Activated CD8-positive, alpha-beta memory T cell treated with anti-CD3 and anti-CD28 coated beads, Interleukin-2, amount 50 U/mL, for 24 hours (primary cell): ENCODE data around the gene NRCAM.

Experiments used
- DNase-seq: peaks from one replicate; pipeline ENCODE4 v3.0.0-alpha.2; 2020; ENCODE audit errors: extremely low read depth

Gene NRCAM

DNA sequence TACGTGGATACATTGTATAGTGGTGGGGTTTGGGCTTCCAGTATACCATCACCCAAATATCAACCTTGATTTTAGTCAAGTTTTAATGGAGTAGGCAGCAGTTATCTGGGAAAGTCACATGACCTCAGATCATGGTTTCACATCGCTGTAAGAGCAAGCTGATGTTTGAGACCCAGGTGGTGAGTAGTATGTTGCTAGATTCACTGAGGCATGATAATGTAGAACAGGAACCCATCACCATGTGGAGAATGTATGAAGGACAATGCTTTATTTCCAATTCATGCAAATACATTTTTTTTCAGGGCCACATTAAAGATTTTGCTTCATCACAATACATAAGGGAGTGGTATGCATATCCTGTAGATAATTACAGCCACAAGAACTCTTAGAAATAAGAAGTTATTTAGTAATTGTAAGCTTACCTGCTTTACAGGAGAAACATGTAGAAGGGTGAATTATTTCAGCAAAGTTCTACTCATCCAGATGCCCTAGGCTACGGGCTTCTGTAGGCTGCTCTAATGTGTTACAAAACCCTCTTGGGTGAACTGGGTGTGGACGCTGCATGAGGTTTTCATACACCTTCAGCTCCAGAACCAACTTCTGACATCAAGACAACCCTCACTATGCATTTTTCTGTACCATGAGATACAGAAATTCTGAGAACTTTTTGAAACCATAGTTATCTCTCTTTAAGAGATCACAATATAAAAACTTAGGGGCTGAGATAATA is 298.5 kb downstream of the NRCAM start:
- no peak for DNase-seq

DNA sequence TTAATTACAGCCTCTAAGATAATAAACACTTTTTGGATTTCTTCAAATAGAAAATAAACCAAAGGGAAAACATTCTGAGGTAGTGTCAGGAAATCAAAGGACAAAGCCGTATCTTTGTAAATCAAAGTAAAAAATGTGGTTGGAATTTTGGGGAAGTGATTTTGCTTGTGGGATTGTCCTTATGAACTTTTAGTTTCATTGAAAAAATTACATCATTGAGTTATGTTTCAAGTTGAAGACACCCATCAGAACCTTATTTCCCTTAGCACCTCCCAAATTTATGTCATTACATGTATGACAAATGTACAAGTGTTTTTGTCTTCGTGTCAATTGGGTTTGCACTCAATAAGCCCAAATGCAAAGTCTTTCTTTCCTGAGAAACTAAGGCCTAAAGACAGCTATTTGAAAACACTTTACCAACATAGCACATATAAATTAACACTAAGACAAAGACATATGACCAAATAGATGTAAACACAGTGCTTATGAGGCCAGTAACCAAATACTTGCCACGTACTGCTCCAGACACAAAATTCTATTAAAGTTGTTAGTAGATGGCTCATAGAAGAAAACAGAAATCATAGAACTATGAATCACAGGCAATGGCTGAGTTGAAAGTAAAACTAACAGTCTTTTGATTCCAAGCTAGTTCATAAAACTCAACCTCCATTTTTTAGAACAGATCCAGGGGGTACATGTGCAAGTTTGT is 299.2 kb downstream of the NRCAM start:
- no peak for DNase-seq

DNA sequence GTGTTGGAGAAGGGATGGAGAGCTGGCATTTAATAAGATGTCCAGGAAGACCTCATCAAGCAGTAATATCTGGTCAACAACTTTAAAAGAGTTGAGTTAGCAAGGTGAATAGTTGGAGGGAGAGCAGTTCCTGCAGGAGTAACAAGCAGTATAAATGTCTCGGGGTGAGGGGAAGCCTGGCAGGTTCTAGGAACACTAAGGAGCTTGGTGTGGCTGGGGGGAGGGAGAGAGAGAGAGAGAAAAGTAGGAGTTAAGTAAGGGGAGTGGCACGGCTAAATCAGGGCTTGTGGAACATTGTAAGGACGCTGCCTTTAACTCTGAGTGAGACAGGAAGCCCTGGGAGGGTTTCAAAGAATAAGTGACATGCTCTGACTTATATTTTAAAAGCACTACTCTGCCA is 304.0 kb downstream of the NRCAM start:
- no peak for DNase-seq

DNA sequence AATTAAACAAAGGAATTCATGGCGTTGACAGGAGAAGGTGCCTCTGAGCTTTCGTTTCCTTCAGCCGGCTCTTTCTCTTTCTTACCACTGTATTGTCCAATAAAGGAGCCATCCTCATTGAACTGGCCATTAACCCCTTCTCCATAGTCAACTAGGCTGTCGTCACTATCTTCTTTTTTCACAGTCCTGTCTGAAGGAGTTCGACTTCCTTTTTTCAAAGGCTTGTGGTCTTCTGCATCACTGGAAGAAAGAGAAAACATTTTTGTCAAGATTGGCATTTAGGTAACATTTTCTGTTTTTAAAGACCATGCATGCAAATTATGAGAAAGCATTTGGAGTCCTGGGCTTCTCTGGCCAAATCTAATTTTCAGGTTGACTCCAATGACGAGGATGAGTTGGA is 306.3 kb downstream of the NRCAM start:
- no peak for DNase-seq

DNA sequence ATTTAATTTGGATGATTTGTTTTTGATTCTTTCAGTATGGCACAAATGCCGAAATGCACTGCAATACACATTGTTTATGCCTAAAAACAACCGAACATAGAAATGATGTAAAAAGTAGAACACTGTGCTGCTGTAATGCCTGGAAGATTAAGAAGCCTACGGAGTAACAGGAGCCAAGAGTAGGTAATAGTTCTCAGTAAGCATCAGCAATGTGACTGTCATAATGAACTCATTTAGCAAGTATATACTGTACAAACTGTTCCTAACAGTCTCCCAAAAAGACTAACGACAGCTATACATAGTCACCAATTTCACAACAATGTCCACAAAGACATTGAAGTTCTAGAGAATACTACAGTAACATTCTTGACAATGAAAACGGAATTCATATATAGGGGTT is 307.1 kb downstream of the NRCAM start:
- no peak for DNase-seq

DNA sequence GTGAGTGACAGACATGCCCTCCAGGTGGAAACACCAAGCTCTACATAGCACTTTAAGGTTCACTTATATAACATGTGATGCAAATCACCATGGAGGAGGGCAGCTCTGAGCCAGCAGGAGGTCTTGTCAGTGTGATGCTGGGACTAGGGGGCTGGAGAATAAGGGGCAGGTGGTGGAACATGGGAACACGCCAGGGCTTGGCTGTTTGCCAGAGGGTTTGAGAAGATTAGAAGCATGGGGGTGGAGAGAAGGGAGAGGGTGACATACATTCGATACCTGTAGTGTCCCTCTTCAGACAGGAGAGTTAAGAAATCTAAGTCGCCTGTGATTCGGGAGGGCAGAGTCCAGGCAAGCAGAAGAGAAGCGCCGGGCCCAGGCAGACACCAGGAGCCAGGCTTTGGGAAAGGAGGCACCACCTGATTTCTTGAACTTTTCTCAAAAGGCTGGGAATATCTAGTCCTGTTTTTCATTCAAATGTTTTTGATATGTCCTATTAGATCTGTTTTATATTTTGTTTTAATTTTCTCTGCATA is 309.1 kb downstream of the NRCAM start:
- no peak for DNase-seq

DNA sequence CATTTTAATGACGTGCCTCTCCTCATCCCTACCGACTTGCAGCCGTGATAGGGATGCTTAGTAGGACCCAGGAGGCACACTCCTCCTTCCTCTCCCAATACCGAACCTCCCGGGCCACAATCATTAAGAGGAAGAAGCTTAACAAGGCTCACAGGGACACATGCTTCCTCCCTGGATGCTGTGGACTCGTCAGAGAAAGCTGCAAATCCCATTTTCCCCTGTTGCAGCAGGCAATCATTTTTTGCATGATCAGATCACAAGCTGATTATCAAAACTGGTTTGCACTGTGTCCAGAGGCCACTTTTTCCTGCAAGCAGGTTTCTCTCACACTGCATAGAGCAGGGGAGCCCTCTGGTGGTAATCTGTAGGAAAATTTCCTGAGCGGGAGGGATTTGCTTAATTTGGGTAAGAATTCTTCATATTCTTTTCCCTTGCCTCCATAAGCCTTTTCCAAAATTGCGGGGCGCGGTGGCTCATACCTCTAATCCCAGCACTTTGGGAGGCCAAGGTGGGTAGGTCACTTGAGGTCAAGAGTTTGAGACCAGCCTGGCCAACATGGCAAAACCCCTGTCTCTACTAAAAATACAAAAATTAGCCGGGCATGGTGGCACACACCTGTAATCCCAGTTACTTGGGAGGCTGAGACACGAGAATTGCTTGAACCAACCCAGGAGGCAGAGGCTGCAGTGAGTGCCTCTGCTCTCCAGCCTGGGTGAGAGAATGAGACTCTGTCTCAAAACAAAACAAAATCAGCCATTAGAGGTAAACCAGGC is 310.0 kb downstream of the NRCAM start:
- peak; percentile 15 for DNase-seq

DNA sequence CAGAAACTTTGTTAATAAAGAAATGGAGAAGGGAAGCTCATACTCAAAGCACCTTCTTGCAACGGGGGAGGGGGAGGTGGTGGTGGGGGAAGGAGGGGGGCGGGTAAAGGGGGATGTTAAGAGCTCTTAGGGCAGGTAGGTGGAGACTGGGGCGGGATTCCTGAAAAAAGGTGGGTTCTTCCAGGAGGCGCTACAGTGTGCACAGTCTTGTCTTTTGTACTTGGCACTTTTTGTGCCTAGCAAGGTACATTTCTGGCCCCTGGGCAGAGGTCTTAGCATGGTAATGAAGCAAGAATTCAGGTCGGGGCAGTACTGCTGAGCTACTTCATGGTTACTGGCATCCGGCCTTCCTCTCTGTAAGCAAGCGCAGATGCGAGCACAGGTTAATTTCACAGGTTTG is 310.8 kb downstream of the NRCAM start:
- DNase-seq: no peak

DNA sequence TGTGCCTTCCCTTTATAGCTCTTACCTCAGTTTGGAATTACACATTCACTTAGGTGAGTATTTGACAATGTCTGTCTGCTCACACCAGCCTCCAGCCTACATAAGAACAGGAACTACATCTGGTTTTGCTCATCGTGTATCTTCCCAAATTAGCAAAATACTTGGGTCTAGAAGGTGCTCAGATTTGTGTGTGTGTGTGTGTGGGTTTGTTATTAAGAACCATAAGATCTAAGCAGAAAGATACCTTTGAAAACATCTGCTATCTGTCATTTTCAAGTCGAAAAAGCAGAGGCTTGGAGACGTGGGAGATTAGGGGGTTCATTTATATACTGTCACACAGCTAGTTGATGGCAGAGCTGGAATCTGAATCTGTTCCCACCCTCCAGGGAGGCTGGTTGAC is 311.3 kb downstream of the NRCAM start:
- no peak for DNase-seq

DNA sequence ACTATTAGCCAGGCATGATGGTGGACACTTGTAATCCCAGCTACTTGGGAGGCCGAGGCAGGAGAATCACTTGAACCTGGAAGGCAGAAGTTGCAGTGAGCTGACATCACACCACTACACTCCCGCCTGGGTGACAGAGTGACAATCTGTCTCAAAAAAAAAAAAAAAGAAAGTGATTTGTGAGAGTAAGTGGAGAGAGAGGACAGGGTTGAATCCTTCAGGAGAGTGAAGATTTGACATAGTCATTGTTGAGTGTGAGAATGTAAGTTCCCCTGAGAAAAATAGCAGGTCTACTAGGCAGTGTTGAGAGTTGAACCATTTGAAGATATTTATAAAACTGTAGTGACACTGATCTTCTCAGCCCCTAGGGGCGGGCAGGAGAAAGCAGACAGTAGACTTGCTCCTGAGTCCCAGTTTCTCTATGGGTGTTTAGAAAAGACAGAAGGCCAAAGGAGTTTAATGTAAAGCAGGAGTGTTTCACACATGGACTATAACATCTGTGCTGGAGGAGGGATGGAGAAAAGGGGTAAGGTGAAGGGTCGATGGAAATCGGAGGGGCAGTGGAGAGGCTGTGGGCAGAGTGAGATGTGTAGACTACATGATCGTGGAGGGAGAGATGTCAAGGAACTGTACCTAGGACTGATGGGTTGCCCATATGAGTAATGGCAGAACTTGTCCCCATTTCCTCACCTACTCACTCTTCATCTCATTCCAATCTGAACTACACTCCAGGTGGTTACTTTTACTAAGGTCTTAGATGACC is 312.4 kb downstream of the NRCAM start:
- no peak for DNase-seq

DNA sequence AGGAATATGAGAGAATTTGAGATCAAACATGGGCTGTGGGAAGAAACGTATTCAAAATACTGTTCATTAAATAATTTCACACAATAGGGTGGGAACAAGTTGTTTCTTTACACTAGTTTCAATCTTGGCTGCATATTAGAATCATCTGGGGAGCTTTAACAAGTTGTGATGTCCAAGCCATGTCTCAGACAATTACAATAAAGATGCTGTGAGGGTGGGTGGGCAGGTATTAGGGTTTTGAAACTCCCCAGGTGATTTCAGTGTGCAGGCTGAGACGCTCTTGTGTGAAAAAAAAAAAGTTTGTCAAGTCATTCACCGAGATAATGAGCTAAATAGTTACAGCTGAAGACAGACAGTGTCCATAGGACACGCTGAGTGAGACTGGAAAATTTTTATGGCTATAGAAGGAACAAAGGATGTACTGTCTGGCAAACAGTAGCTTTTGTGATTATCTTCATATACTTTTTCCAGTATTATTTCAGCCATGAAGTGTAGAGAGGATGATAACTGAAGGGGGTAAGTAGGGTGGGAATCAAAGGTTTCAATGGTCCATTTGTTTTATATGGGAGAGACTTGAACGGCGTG is 313.5 kb downstream of the NRCAM start:
- DNase-seq: no peak

DNA sequence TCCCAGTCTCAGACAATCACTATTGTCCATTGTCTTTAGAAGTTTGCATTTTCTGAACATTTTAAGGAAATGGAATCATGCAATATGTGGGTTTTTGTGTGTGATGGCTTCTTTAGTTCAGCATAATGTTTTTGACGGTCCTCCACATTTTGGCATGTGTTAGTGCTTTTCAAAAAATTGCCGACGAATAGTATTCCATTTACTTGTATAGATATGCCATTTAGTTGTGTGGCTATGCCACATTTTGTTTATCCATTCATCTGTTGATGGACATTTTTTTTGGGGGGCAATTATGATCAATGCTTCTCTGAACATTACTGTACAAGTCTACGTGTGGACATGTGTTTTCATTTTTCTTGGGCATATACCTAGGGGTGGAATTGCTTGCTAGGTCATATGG is 314.1 kb downstream of the NRCAM start:
- DNase-seq: no peak

DNA sequence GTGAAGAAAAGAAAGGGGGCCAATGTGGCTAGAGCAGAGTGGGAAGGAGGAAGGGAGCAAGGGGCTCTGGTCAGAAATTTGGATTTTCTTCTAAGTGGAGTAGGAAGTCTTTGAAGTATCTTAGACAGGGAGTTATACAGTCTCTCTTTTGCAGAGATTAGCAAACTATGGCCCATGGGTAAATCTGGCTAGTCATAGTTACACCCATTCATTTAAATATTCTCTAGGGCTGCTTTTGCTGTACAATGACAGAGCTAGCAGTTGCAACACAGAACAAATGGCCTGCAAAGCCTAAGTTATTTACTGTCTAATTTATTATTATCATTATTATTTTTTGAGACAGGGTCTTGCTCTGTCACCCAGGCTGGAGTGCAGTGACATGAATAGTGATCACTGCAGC is 315.6 kb downstream of the NRCAM start:
- DNase-seq: no peak

DNA sequence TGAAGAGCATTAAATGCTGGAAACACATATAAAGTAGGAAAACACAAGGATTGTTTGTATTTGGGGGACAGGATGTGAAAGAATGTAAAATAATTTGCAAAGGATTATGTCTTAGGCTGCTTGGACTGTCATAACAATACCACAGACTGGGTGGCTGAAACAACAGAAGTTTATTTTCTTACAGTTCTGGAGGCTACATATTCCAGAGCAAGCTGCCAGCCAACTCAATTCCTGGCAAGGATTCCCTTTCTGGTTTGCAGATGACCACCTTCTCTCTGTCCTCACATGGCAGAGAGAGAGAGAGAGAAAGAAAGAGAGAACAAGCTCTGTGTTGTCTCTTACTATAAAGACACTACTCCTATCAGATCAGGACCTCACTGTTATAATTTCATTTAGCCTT is 317.3 kb downstream of the NRCAM start:
- DNase-seq: no peak

DNA sequence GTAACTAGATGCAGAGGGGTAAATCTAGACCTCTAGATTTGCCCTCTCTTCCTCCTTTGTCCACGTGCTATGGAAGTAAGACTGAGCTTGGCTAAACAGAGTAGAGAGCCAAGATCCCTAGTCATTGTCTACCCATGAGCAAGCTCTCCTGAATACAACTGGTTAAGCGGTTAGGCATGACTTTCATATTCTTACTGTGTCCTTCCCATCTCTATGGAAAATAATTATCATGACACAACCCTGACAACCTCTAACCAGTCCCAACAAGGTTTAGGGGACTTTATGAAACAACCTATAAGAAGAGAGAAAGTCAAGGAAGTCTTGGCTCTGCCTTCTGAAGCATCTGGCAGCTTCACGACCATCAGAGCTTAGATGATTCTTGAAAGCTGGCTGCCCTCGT is 318.2 kb downstream of the NRCAM start:
- no peak for DNase-seq

DNA sequence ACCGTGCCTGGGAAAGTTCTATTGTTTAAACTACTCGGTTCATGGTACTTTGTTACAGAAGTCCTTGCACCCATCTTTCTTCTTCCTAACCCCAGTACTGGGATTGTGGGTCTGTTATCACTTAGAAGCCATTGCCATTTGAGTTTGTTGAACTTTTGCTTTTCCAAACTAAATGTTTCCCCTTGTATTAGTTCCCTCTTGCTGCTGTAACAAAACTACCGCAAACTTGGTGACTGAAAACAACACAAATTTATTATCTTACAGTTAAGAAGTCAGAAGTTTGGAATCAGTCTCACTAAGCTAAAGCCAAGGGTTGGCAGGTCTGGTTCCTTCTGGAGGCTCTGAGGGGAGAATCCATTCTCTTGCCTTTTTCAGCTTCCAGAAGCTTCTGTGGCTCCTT is 319.2 kb downstream of the NRCAM start:
- no peak for DNase-seq

DNA sequence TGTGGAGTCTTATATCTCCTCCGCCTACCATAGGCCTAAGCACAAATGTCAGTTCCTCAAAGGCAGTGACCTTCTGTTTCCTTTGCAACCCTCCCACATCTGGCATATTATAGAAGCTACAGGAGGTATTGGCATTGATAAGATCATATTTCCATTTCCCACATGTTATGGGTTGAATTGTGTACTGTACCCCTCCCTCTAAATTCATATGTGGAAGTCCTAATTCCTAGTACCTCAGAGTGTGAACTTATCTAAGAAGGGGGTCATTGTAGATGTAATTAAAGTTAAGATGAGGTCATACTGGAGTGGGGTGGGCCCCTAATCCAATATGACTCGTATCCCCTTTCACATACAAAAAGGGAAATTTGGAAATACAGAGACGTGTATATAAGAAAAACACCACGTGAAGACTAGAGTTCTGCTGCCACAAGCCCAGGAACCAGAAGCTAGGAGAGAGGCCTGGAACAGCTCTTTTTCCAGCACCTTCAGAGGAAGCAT is 320.0 kb downstream of the NRCAM start:
- DNase-seq: no peak

DNA sequence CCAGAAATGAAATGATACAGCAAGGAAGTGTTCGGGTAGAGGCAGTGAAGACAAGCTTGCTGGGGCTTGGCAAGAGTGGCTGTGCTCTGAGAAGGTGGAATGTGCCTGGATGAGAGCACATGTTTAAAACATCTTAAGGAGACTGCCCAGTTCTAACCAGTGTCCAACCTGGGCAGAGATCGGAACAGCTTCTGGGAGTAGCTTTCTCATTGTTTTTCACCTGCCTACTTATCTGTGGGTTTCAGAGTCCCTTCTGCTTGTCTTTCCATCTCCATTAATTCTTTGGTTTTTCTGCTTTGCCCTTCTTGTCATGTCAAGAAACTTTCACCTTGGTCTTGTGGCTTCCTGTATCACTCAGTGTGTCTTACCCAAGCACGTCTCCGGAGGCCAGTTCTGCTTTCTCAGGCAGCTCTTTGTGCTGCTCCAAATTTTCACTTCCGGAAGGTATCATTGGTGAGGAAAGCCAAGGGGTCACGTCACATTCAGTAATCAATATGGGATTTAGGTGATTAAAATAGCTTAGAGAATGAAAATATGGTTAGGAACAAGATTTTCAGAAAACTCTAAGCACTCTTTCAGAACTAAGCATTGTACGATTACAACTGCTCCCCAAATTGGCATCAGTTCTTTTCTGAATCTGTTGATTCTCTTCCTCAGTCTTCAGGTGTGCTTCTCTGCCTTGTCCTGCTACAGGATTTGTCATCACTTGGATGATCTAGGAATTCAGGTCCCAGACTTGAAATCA is 320.6 kb downstream of the NRCAM start:
- DNase-seq: no peak

DNA sequence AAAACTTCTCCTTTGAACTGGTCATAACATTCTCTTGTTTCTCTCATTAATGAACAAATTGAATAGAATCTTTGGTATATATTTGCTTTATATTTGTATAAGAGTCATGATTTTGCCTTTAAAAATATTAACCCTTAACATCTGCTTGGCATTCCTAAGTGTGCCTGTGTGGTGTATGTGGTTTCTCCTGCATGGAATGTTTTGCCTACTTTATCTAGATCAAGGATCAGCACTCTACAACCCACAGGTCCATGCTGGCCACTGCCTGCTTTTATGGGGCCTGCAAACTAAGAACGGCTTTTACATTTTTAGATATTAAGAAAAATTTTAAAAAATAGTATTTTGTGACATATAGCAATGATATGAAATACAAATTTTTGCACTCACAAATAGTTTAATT is 321.8 kb downstream of the NRCAM start:
- DNase-seq: no peak

DNA sequence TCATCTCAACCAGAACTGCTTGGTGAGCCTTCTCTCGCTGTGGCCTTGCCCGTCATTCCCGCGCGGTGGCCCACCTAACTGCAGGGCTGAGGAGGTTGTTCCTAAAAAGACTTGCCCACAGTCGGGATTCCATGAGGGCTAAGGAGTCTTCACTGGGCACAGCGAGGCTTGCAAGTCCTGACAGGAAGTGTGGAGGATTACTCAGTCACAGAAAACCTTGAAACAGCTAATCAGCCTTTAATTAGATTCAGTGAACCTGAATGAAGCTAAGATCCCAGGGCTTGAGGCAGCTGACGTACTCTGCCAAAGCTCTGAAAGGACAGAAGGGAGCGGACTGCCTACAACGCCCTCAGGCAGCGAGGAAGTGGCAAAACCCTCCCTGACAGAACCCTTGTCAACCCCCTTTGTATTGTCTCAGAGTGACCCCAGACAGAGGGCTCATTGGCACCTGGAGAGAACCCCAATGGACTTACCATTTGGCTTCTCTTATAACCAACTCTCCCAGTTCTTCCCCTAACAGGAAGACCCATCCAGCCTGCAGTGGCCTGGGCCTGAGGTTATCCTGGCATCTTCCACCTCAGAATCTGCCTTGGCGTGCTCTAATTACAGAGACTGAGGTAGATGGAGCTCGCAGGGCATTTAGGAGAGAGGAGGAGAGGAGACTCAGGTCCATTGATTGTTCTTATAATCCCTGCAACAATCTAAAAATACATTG is 323.5 kb downstream of the NRCAM start:
- DNase-seq: no peak
